B cell (primary cell): ENCODE data around the gene TAF11. TPM values are rescaled to one million over a fixed set of nuclear protein-coding genes. Genes with fewer than 3 reads are reported as not detected.

ENCODE experiments used
- ATAC-seq: fragments of 200-7000 bp; cut with Tn5 transposase; one replicate; pipeline ENCODE4 v1.10.0; 2021; ENCODE audit warnings: low read depth, mild to moderate bottlenecking, moderate number of reproducible peaks, moderate library complexity
- CTCF ChIA-PET: fragments of 350-600 bp; sonication (Branson Sonifier 250); formaldehyde crosslinking; loops from one replicate; lab custom pipeline; 2021; ENCODE audit warnings: antibody characterized with exemption, inconsistent platforms; lab: Charles Lee
- POLR2A ChIA-PET: fragments of 350-600 bp; sonication (Branson Sonifier 250); formaldehyde crosslinking; loops from one replicate; lab custom pipeline; 2021; ENCODE audit warnings: antibody characterized with exemption; lab: Charles Lee
- DNase-seq: peaks from one replicate; pipeline ENCODE4 v3.0.0; 2013
- H2AFZ ChIP-seq: 2 replicates; pipeline ENCODE4 v1.6.1; 2012; ENCODE audit warnings: mild to moderate bottlenecking, low read depth, low read length; ENCODE audit not compliant: insufficient read depth, poor library complexity, severe bottlenecking
- H3K27ac ChIP-seq, 2 donors: 1 replicate in 1 of 2; 2 replicates in 1 of 2; pipeline ENCODE4 v1.5.1; 2012 to 2013; ENCODE audit warnings: low read length in 2 of 2, mild to moderate bottlenecking in 2 of 2, moderate library complexity in 1 of 2
- H3K27me3 ChIP-seq, 4 experiments: fragments of 200-600 bp in 1 of 4; sonication (generic) in 1 of 4; replicated peaks in 1 of 4; 1 replicate in 2 of 4; 2 replicates in 2 of 4; pipeline versions ENCODE4 v1.6.1 to v1.7.0; 2013 to 2016; ENCODE audit warnings: low read length in 3 of 4, mild to moderate bottlenecking in 2 of 4, mixed read lengths in 1 of 4, moderate library complexity in 1 of 4; ENCODE audit not compliant: insufficient read depth in 4 of 4, control insufficient read depth in 3 of 4; ENCODE audit errors: control extremely low read depth in 1 of 4
- H3K36me3 ChIP-seq, 2 experiments: replicated peaks in 1 of 2; 1 replicate in 1 of 2; 2 replicates in 1 of 2; pipeline versions ENCODE4 v1.6.1 to v1.7.1; 2013; ENCODE audit warnings: low read length in 1 of 2; ENCODE audit not compliant: insufficient read depth in 2 of 2, control insufficient read depth in 1 of 2; ENCODE audit errors: control extremely low read depth in 1 of 2, extremely low read depth in 1 of 2
- H3K4me1 ChIP-seq, 2 donors: fragments of 200-600 bp in 1 of 2; sonication (generic) in 1 of 2; 1 replicate in 1 of 2; 2 replicates in 1 of 2; pipeline versions ENCODE4 v1.5.1 to v1.6.1; 2013 to 2017; ENCODE audit warnings: low read length in 2 of 2; ENCODE audit not compliant: control insufficient read depth in 2 of 2, insufficient read depth in 2 of 2
- H3K4me2 ChIP-seq: replicated peaks from 2 replicates; pipeline ENCODE3; 2012; ENCODE audit warnings: mild to moderate bottlenecking, low read depth, low read length; ENCODE audit not compliant: poor library complexity, severe bottlenecking
- H3K4me3 ChIP-seq, 5 experiments: fragments of 200-600 bp in 1 of 5; sonication (generic) in 1 of 5; 1 replicate in 3 of 5; 2 replicates in 2 of 5; pipeline versions ENCODE4 v1.5.1 to v1.7.0; 2011 to 2016; ENCODE audit warnings: low read length in 4 of 5, mild to moderate bottlenecking in 4 of 5, low read depth in 2 of 5, control low read depth in 1 of 5, moderate library complexity in 1 of 5; ENCODE audit not compliant: insufficient read depth in 1 of 5; ENCODE audit errors: control extremely low read depth in 1 of 5, extremely low read depth in 1 of 5
- H3K79me2 ChIP-seq: fragments of 200-600 bp; sonication (generic); one replicate; pipeline ENCODE4 v1.6.0; 2016; ENCODE audit warnings: low read length; ENCODE audit not compliant: control insufficient read depth, insufficient read depth
- H3K9ac ChIP-seq: fragments of 200-600 bp; sonication (generic); 2 replicates; pipeline ENCODE4 v1.6.1; 2017; ENCODE audit warnings: mild to moderate bottlenecking, low read length, moderate library complexity
- H3K9me3 ChIP-seq, 3 donors: one replicate each; pipeline versions ENCODE4 v1.6.1 to v1.7.1; 2013; ENCODE audit warnings: low read length in 2 of 3; ENCODE audit not compliant: control insufficient read depth in 2 of 3, insufficient read depth in 1 of 3; ENCODE audit errors: control extremely low read depth in 1 of 3
- H4K20me1 ChIP-seq: 2 replicates; pipeline ENCODE4 v1.6.0; 2012; ENCODE audit warnings: mild to moderate bottlenecking, low read length; ENCODE audit not compliant: insufficient read depth, control insufficient read depth, poor library complexity, severe bottlenecking
- H3K27ac Mint-ChIP-seq: one replicate; pipeline ENCODE4 v1.8.0; 2021; ENCODE audit warnings: mixed read lengths
- H3K27me3 Mint-ChIP-seq: one replicate; pipeline ENCODE4 v1.8.0; 2021; ENCODE audit warnings: mixed read lengths
- H3K4me1 Mint-ChIP-seq: one replicate; pipeline ENCODE4 v1.8.0; 2021; ENCODE audit warnings: mixed read lengths
- H3K4me3 Mint-ChIP-seq: one replicate; pipeline ENCODE4 v1.8.0; 2021; ENCODE audit warnings: mixed read lengths
- H3K9me3 Mint-ChIP-seq: one replicate; pipeline ENCODE4 v1.8.0; 2022; ENCODE audit warnings: mixed read lengths; ENCODE audit not compliant: insufficient read depth
- EZH2 ChIP-seq: IDR thresholded peaks from 2 replicates; pipeline ENCODE4 v1.6.1; 2012; ENCODE audit warnings: borderline replicate concordance, low read depth, mild to moderate bottlenecking, moderate library complexity, low read length; ENCODE audit not compliant: insufficient read depth, poor library complexity, severe bottlenecking
- WGBS: methylation state at CpG from one replicate; pipeline ENCODE4 v1.1.5; 2013; ENCODE audit warnings: missing lambda C conversion rate; ENCODE audit not compliant: insufficient coverage; 5-methylcytosine and 5-hydroxymethylcytosine counted together
- intact Hi-C: fragments of 100-400 bp; cut with micrococcal nuclease; formaldehyde crosslinking; loops from one replicate; pipeline ENCODE4 v1.10.0; 2022
- polyA plus RNA-seq: library from polyadenylated mRNA; depleted of rRNA; stranded (reverse); fragments of >200 nt; gene quantifications from 2 replicates; pipeline ENCODE4 v1.2.3, GENCODE V29; 2012
- total RNA-seq, 2 donors: library from RNA; stranded (reverse); fragments of 120-200 nt in 1 of 2; gene quantifications; 1 replicate in 1 of 2; 2 replicates in 1 of 2; pipeline versions ENCODE4 v1.2.3 to v1.2.4, GENCODE V29; 2013 to 2022
- TF ChIP-seq, protein P1 (sequence below): fragments of 200-600 bp; IDR thresholded peaks from one replicate; pipeline ENCODE4 v1.8.0; 2022; ENCODE audit warnings: antibody characterized with exemption, mild to moderate bottlenecking

TAF11 gene
- total and polyA plus RNA-seq, 2 donors (not counting 1 experiment from before 2014, with no cell fraction given), result 27.3 to 28.5 TPM

GRCh38 chr6:34860776-34861175, 27.1 kb downstream of the TAF11 start:
- no peaks in the 10 kb centered on the region for H3K4me1 Mint-ChIP-seq
- no peak overlapping the region for H3K27ac ChIP-seq
- H3K36me3 ChIP-seq, result peaks cover 15 to 73% of the 10 kb centered on the region in 2 experiments
- ATAC-seq (no peak), DNase-seq (no peak)
- no peaks in the 10 kb centered on the region for H3K9me3 Mint-ChIP-seq
- H3K27ac Mint-ChIP-seq, result no peak overlapping the region
- H2AFZ ChIP-seq, result no peak overlapping the region
- intact Hi-C loops, result no loop called here
- H4K20me1 ChIP-seq, result no peaks in the 10 kb centered on the region
- no peak overlapping the region for H3K9ac ChIP-seq
- ChIA-PET CTCF (no interaction called here), POLR2A (no interaction called here)
- no peak overlapping the region for H3K4me3 Mint-ChIP-seq
- H3K27me3 Mint-ChIP-seq, result no peaks in the 10 kb centered on the region
- no peak overlapping the region for H3K4me3 ChIP-seq
- no peaks in the 10 kb centered on the region for H3K79me2 ChIP-seq
- no peaks in the 10 kb centered on the region for H3K4me1 ChIP-seq
- H3K4me2 ChIP-seq, result no peak overlapping the region
- WGBS, result no CpG with 5 or more reads among the region's 1 CpG
- H3K9me3 ChIP-seq, result no peaks in the 10 kb centered on the region
- no peak for TF ChIP-seq EZH2
- TF ChIP-seq, protein P1, sequence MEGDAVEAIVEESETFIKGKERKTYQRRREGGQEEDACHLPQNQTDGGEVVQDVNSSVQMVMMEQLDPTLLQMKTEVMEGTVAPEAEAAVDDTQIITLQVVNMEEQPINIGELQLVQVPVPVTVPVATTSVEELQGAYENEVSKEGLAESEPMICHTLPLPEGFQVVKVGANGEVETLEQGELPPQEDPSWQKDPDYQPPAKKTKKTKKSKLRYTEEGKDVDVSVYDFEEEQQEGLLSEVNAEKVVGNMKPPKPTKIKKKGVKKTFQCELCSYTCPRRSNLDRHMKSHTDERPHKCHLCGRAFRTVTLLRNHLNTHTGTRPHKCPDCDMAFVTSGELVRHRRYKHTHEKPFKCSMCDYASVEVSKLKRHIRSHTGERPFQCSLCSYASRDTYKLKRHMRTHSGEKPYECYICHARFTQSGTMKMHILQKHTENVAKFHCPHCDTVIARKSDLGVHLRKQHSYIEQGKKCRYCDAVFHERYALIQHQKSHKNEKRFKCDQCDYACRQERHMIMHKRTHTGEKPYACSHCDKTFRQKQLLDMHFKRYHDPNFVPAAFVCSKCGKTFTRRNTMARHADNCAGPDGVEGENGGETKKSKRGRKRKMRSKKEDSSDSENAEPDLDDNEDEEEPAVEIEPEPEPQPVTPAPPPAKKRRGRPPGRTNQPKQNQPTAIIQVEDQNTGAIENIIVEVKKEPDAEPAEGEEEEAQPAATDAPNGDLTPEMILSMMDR, result no peak
- no peaks in the 10 kb centered on the region for H3K27me3 ChIP-seq

DNA sequence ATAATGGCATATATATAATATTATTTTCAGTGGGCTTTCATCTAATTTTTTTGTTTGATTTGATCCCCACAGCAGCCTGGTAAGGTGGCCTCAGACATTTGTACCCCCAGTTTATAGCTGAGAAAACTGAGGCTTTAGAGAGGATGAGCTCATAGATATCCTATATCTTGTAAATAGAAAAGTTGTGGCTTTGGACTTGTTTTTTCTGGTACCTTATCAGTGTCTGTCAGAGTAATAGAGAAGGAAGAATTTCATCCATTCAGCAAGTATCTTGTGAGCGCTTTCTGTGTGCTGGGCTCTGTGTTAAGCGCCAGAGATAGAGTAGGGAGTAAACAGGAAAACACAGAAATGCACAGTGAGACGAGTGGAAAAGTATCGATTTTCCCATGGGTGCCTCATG, 27.9 kb downstream of the TAF11 start:
- Histone ChIP-seq H3K4me3 (no peak overlapping the region), H3K9ac (no peak overlapping the region), H3K27me3 (no peaks in the 10 kb centered on the region), H3K9me3 (no peaks in the 10 kb centered on the region), H3K27ac (no peak overlapping the region), H3K4me1 (no peaks in the 10 kb centered on the region), H4K20me1 (no peaks in the 10 kb centered on the region), H3K79me2 (no peaks in the 10 kb centered on the region), H3K36me3 (peaks cover 11 to 73% of the 10 kb centered on the region in 2 experiments), H2AFZ (no peak overlapping the region), H3K4me2 (no peak overlapping the region)
- no peaks in the 10 kb centered on the region for H3K9me3 Mint-ChIP-seq
- no peaks in the 10 kb centered on the region for H3K4me1 Mint-ChIP-seq
- intact Hi-C loops, result no loop called here
- ATAC-seq, result no peak
- DNase-seq, result no peak
- H3K27me3 Mint-ChIP-seq, result no peaks in the 10 kb centered on the region
- whole genome bisulfite sequencing, result 87% methylated on average over 4 of the region's 4 CpGs
- ChIA-PET CTCF (no interaction called here), POLR2A (no interaction called here)
- no peak for TF ChIP-seq EZH2
- TF ChIP-seq, protein P1, result no peak
- no peak overlapping the region for H3K4me3 Mint-ChIP-seq
- H3K27ac Mint-ChIP-seq, result no peak overlapping the region
